Activated CD4-positive, CD25-positive, alpha-beta regulatory T cell treated with anti-CD3 and anti-CD28 coated beads, Interleukin-2, amount 50 U/mL, for 72 hours (primary cell): ENCODE data around the gene PLEKHN1.
"Not testable (repeated sequence)": the region's sequence is repeated elsewhere in the genome, so short reads cannot be mapped to it uniquely, and the experiment has no call there.

ENCODE experiments used
- DNase-seq: peaks from one replicate; pipeline ENCODE4 v3.0.0; 2021

Gene PLEKHN1

DNA sequence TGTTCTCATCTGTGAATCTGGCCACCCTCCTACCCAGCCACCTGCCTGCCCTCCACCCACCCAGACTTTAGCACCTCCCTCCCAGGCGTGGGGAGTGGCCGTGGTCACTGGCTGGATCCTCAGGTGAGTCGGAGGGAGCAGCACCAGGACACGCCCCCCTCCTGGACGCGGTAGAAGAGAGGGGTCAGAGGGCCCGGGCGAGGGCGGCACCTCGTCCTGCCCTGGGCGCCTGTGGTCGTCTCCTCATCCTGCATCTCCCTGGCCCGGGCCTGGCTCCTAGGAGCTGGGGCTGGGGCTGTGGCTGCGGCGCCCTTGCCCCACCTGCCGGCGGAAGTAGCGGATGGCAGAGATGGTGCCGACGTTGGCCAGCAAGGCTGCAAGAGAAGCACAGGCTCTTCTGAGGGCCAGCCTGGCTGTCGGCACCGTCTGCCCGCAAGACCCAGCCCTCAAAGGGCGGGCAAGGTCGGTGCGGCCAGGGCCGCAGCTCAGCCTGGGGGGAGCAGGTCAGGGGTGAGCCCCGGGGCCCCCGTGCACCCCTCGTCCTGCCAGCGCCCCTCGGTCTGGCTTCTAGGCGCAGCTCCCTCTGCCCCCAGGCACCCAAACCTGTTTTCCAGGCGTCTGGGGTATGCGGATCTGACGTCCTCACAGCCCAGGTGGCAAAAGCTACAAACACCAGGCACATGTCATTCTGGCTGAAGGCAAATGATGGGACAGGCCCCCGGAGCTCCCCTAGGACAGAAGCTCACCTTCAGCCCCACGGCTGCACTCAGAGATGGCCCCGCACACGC is 9.8 kb downstream of the PLEKHN1 start:
- DNase-seq: peak; percentile 64

- DNase-seq: not testable (repeated sequence)
Measured at GRCh38 chr1:976791-977190, 10.5 kb downstream of the PLEKHN1 start.

- peak; percentile 32 for DNase-seq
Measured at GRCh38 chr1:978069-978834, 12.0 kb downstream of the PLEKHN1 start.

DNA sequence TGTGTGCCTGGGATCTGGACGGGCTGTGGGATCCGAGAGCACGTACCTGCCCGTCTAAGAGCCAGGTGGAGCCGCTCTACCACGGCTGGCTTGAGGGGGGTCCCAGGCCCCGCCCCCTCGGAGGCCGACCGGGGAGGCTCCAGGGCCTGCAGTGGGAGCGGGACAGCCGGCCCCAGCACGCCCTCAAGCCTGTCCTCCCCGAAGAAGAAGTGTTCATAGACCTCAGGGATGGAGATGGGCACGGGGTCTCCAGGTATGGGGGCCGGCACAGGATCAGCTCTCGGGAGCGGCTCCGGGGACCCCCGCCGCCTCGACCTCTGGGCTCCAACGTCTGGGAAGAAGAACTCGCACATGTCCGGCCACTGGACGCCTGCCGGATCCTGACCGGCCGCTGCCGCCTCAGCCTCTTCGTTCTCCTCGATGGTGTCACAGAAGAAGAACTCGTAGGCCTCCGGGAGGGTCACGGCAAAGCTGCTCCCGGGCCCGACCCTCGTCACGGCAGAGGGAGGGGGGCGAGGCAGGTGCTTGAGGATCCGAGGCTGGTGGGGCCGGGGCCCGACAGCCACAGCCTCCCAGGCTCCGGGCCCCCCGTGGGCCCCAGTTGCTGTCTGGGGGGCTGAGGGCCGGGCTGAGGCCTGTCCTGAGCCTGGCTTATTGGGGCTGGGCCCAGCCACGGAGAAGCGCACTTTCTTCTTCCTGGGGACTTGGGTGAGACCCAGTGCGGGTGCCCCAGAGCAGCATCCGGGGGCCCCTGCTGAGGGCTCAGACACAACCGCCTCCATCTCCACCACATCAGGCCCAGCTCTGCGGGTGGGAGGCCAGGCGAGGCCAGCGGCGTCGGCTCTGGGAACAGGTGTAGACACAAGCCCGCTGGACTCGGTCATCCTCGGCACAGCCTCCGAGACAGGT is 12.8 kb downstream of the PLEKHN1 start:
- DNase-seq: peak; percentile 30

DNA sequence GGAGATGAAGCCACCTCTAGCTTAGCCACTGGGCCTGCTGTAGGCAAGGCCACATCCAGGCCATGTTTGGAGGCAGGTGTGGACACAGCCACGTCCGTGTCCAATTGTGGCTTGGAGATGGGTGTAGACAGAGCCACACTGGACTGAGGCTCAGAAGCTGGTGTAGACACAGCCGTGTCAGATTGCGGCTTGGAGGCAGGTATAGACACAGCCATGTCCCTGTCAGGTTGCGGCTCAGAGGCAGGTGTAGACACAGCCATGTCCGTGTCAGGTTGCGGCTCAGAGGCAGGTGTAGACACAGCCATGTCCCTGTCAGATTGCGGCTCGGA is 13.4 kb downstream of the PLEKHN1 start:
- no peak for DNase-seq

- DNase-seq: peak; percentile 32
Measured at GRCh38 chr1:980137-980571, 13.9 kb downstream of the PLEKHN1 start.

DNA sequence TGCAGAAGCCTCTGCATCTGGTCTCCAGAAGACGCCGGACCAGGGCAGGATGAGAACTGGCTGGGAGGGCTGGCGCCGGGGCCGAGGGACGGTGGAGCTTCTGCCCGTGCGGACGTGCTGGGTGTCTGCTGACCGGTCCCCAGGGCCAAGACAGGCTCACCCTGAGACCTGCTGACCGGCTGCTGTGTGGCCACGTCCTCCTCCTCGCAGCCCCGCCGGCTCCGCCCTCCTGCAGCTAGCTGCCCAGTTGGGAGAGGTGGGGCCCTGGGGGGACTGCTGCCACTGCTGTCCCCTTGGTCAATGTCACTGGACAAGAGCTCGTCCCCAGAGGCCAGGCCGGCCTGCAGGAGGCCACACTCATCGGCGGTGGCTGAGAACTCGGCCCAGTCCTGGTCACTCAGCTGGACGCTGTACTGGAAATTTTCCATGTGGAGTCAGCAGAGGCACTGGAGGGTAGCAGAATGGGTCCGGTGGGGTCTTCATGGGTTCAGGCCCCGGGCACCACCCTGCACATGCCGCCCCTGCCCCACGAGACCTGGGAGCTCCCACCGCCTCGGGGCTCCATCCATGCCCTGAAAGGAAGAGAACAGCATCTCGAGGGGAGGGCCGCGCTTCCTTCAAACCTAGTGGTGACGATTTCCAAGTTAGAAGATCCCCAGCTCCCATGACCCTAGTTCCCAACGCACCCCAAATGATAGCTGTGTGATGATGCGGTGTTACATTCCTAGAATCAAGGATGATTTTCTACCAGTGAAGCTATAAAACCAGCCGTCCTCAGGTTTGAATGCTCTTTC is 14.5 kb downstream of the PLEKHN1 start:
- DNase-seq: no peak

- no peak for DNase-seq
Measured at GRCh38 chr1:981491-981954, 15.2 kb downstream of the PLEKHN1 start.

GRCh38 chr1:981955-982558 is 15.8 kb downstream of the PLEKHN1 start, which contains the start of gene PERM1:
Gene PERM1 (minus strand): TSS chr1:982093. CDS start chr1:981029, 1,064 bp downstream.
- DNase-seq: no peak

- DNase-seq: no peak
Measured at GRCh38 chr1:982765-983436, 16.6 kb downstream of the PLEKHN1 start.

DNA sequence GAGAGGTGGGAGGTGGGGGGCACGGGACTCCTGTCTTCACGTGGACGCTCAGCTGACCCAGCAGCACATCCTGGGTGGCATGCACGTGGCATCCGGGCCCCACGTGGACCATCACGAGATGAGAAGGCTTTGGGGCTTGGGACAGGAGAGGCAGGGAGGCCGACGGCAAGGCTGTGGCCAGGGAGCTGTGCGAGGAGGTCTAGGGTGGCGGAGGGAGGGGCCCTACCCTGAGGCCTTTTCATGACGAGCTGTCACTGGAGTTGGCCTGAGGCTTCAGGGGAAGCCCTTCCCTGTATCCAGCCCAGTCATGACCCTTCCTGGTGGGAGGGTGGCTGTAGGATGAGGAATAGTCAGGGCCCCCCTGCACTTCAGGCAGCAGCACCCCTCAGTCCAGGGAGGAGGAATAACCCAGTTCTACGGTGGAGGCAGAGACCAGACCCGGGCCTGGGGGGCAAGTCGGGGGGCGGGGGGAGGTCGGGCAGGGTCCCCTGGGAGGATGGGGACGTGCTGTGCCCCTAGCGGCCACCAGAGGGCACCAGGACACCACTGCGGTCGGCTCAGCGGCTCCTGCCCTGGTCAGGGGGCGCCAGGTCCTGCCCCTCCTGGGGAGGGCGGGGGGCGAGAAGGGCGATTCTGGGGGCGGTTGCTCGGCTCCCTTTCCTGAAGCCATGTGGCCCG is 17.7 kb downstream of the PLEKHN1 start:
- peak; percentile 76 for DNase-seq

DNA sequence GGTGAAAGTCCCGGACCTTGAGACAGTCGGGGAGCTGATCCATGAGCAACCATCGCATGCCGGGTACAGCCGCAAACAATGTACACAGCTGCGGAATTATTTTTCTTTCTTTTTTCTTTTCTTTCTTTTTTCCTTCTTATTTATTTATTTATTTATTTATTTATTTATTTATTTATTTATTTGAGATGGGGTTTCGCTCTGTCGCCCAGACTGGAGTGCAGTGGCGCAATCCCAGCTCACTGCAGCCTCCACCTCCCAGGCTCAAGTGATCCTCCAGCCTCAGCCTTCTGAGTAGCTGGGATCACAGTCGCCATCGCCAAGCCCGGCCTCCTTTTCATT is 18.2 kb downstream of the PLEKHN1 start:
- no peak for DNase-seq

GRCh38 chr1:985126-985525 is 18.8 kb downstream of the PLEKHN1 start:
- DNase-seq: no peak

DNA sequence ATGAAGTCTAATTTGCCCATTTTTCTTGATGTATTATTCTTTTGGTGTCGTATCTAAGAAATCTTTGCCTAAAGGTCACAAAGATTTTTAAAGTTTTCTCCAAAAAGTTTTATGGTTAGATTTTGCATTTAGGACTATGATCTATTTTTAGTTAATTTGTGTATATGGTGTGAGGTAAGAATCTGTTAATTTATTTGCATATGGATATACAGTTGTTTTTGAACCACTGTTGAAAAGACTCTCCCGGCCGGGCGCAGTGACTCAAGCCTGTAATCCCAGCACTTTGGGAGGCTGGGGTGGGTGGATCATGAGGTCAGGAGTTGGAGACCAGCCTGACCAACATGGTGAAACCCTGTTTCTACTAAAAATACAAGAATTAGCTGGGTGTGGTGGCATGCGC is 21.8 kb downstream of the PLEKHN1 start:
- not testable (repeated sequence) for DNase-seq

DNA sequence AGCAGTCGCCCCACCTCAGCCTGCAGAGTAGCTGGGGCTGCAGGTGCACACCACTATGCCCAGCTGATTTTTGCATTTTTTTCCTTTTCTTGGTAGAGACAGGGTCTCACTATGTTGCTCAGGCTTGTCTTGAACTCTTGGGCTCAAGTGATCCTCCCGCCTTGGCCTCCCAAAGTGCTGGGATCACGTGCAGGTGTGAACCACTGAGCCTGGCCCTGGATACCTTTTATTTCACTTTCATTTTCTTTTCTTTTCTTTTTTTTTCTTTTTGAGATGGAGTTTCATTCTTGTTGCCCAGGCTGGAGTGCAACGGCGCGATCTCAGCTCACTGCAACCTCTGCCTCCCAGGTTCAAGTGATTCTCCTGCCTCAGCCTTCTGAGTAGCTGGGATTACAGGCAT is 25.0 kb downstream of the PLEKHN1 start:
- not testable (repeated sequence) for DNase-seq

- DNase-seq: no peak
Measured at GRCh38 chr1:991895-992294, 25.6 kb downstream of the PLEKHN1 start.

- no peak for DNase-seq
Measured at GRCh38 chr1:992362-992761, 26.1 kb downstream of the PLEKHN1 start.

GRCh38 chr1:993379-993995 is 27.2 kb downstream of the PLEKHN1 start:
- no peak for DNase-seq

GRCh38 chr1:994546-994945 is 28.3 kb downstream of the PLEKHN1 start:
- not testable (repeated sequence) for DNase-seq
